ENCODE measurements around the gene FRMD4A. TPM values are rescaled to one million over a fixed set of nuclear protein-coding genes. Genes with fewer than 3 reads are reported as not detected.

Gene FRMD4A
- total RNA-seq, 1 donor from 2014 or later = 20.2 TPM

- no peaks in the 10 kb centered on the region for H3K27me3 ChIP-seq
- peaks cover 11% of the 10 kb centered on the region for H3K4me1 Mint-ChIP-seq
- peaks cover 50% of the 10 kb centered on the region for H3K36me3 Mint-ChIP-seq
- no peak overlapping the region for H3K4me3 ChIP-seq
- H3K36me3 ChIP-seq = no peaks in the 10 kb centered on the region
- TF ChIP-seq, protein P1, sequence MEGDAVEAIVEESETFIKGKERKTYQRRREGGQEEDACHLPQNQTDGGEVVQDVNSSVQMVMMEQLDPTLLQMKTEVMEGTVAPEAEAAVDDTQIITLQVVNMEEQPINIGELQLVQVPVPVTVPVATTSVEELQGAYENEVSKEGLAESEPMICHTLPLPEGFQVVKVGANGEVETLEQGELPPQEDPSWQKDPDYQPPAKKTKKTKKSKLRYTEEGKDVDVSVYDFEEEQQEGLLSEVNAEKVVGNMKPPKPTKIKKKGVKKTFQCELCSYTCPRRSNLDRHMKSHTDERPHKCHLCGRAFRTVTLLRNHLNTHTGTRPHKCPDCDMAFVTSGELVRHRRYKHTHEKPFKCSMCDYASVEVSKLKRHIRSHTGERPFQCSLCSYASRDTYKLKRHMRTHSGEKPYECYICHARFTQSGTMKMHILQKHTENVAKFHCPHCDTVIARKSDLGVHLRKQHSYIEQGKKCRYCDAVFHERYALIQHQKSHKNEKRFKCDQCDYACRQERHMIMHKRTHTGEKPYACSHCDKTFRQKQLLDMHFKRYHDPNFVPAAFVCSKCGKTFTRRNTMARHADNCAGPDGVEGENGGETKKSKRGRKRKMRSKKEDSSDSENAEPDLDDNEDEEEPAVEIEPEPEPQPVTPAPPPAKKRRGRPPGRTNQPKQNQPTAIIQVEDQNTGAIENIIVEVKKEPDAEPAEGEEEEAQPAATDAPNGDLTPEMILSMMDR (IDR thresholded peaks at IDR 0.05) = no peak
- no peak for TF ChIP-seq EZH2 (IDR thresholded peaks at IDR 0.05)
- peaks cover 42% of the 10 kb centered on the region for H3F3A ChIP-seq (ENCODE audit: low read depth)
- peak overlapping the region; percentile 38 for H3K4me2 ChIP-seq
- no peak overlapping the region for H3K4me3 Mint-ChIP-seq
- peak; percentile 59 for DNase-seq (ENCODE audit: low spot score)
- H3K27ac ChIP-seq = peak overlapping the region; percentile 87
- H2AFZ ChIP-seq (replicated peaks) = no peak overlapping the region
- H4K20me1 ChIP-seq (ENCODE audit: low read depth) = no peaks in the 10 kb centered on the region
- H3K79me2 ChIP-seq (ENCODE audit: low read depth) = no peaks in the 10 kb centered on the region
- no peaks in the 10 kb centered on the region for H3K27me3 Mint-ChIP-seq (ENCODE audit: insufficient read depth, low read depth)
- no peaks in the 10 kb centered on the region for H3K9me3 Mint-ChIP-seq
- peaks cover 35% of the 10 kb centered on the region for H3K4me1 ChIP-seq
- H3K27ac Mint-ChIP-seq = no peak overlapping the region
- no peaks in the 10 kb centered on the region for H3K9me3 ChIP-seq (ENCODE audit: low read depth)
- H3K9ac ChIP-seq = no peak overlapping the region
Measured at GRCh38 chr10:13693783-13694700, 636.7 kb downstream of the FRMD4A start.

GRCh38 chr10:13690281-13690825 is 640.4 kb downstream of the FRMD4A start:
- TF ChIP-seq, protein P1 (IDR thresholded peaks at IDR 0.05) = no peak
- no peak for TF ChIP-seq EZH2 (IDR thresholded peaks at IDR 0.05)
- TF ChIP-seq EZH2phosphoT487 (IDR thresholded peaks at IDR 0.05) = no peak
- peaks cover 41% of the 10 kb centered on the region for H3K4me1 ChIP-seq
- peak overlapping the region; percentile 72 for H3K4me2 ChIP-seq
- Mint-ChIP-seq H3K27me3 (ENCODE audit: insufficient read depth, low read depth) (no peaks in the 10 kb centered on the region), H3K4me1 (peaks cover 11% of the 10 kb centered on the region), H3K4me3 (no peak overlapping the region), H3K9me3 (no peaks in the 10 kb centered on the region), H3K27ac (no peak overlapping the region), H3K36me3 (peaks cover 41% of the 10 kb centered on the region)
- H3K9ac ChIP-seq = no peak overlapping the region
- no peaks in the 10 kb centered on the region for H3K27me3 ChIP-seq
- H3K79me2 ChIP-seq (ENCODE audit: low read depth) = no peaks in the 10 kb centered on the region
- DNase-seq (ENCODE audit: low spot score) = peak; percentile 63
- H4K20me1 ChIP-seq (ENCODE audit: low read depth) = no peaks in the 10 kb centered on the region
- H3K4me3 ChIP-seq = no peak overlapping the region
- H3K27ac ChIP-seq = peak overlapping the region; percentile 71
- no peaks in the 10 kb centered on the region for H3K9me3 ChIP-seq (ENCODE audit: low read depth)
- H3F3A ChIP-seq (ENCODE audit: low read depth) = peaks cover 42% of the 10 kb centered on the region
- H2AFZ ChIP-seq (replicated peaks) = no peak overlapping the region
- no peaks in the 10 kb centered on the region for H3K36me3 ChIP-seq

DNA sequence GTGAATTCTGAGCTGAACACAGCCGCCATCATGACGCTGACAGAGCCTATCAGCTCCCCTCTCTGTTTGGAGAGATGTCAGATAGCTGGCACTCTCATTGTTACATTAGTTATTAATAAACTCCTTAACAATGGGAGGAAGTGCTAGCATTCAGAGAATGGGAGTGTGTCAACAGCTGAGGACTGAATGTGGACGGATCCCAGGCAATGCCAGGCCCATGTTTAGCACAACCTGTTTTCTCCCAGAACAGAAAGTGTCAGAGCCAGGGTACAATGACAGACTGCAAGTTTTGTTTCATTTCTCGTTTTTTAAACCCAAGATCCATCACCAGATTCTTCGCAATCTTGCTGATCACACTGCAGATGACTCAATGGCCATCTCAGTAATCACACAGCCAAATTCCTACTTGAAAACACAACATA is 644.4 kb downstream of the FRMD4A start:
- H2AFZ ChIP-seq (replicated peaks) = no peak overlapping the region
- no peak overlapping the region for H3K27ac Mint-ChIP-seq

More for the DNA sequence above, 644.4 kb downstream of the FRMD4A start:
- Histone ChIP-seq H3K4me3 (no peak overlapping the region), H3K9ac (no peak overlapping the region), H3F3A (ENCODE audit: low read depth) (peaks cover 20% of the 10 kb centered on the region), H3K9me3 (ENCODE audit: low read depth) (no peaks in the 10 kb centered on the region), H3K4me1 (peaks cover 31% of the 10 kb centered on the region), H3K79me2 (ENCODE audit: low read depth) (no peaks in the 10 kb centered on the region), H4K20me1 (ENCODE audit: low read depth) (no peaks in the 10 kb centered on the region), H3K27ac (no peak overlapping the region), H3K36me3 (no peaks in the 10 kb centered on the region), H3K27me3 (no peaks in the 10 kb centered on the region), H3K4me2 (no peak overlapping the region)
- no peaks in the 10 kb centered on the region for H3K9me3 Mint-ChIP-seq
- peaks cover 19% of the 10 kb centered on the region for H3K4me1 Mint-ChIP-seq
- H3K27me3 Mint-ChIP-seq (ENCODE audit: insufficient read depth, low read depth) = no peaks in the 10 kb centered on the region
- peaks cover 33% of the 10 kb centered on the region for H3K36me3 Mint-ChIP-seq
- TF ChIP-seq EZH2phosphoT487 (IDR thresholded peaks at IDR 0.05) (no peak), EZH2 (IDR thresholded peaks at IDR 0.05) (no peak)
- TF ChIP-seq, protein P1 (IDR thresholded peaks at IDR 0.05) = no peak
- no peak for DNase-seq (ENCODE audit: low spot score)
- no peak overlapping the region for H3K4me3 Mint-ChIP-seq

Measured in neural progenitor cell (in vitro differentiated cells).